Vagina (tissue), 2 donors: ENCODE measurements around the gene FOXD3. TPM values are rescaled to one million over a fixed set of nuclear protein-coding genes. Genes with fewer than 3 reads are reported as not detected.

ENCODE experiments used
- DNase-seq, 2 donors: peaks; one replicate each; pipeline ENCODE4 v3.0.0-alpha.2; 2017; ENCODE audit errors: extremely low spot score in 2 of 2
- H3K27ac ChIP-seq: fragments of 200-600 bp; sonication (generic); one replicate; pipeline ENCODE4 v1.5.1; 2019
- H3K27me3 ChIP-seq: fragments of 200-600 bp; sonication (generic); one replicate; pipeline ENCODE4 v1.5.1; 2019
- H3K36me3 ChIP-seq, 2 donors: fragments of 200-600 bp; sonication (generic); one replicate each; pipeline ENCODE4 v1.5.1; 2017 to 2019
- H3K4me1 ChIP-seq: fragments of 200-600 bp; sonication (generic); one replicate; pipeline ENCODE4 v1.5.1; 2019
- H3K4me3 ChIP-seq, 2 donors: fragments of 200-600 bp; sonication (generic); 1 replicate in 1 of 2; 2 replicates in 1 of 2; pipeline ENCODE4 v1.5.1; 2016 to 2019
- H3K9me3 ChIP-seq: fragments of 200-600 bp; sonication (generic); one replicate; pipeline ENCODE4 v1.5.1; 2019
- CTCF ChIP-seq, 3 experiments: fragments of 450-650 bp in 2 of 3; fragments of 200-600 bp in 1 of 3; sonication (generic) in 1 of 3; IDR thresholded peaks; one replicate each; pipeline ENCODE4 v1.5.1; 2017 to 2019; ENCODE audit warnings: antibody characterized with exemption in 3 of 3, mild to moderate bottlenecking in 2 of 3, moderate library complexity in 2 of 3
- POLR2A ChIP-seq, 2 donors: fragments of 450-650 bp; IDR thresholded peaks; one replicate each; pipeline ENCODE4 v1.6.1; 2017; ENCODE audit warnings: antibody characterized with exemption in 2 of 2, mild to moderate bottlenecking in 2 of 2, moderate library complexity in 2 of 2
- POLR2AphosphoS5 ChIP-seq, 2 donors: sonication (generic); formaldehyde crosslinking; IDR thresholded peaks; one replicate each; pipeline ENCODE4 v1.9.0; 2017; ENCODE audit warnings: antibody characterized with exemption in 2 of 2, mild to moderate bottlenecking in 2 of 2, low read depth in 1 of 2; ENCODE audit not compliant: insufficient read depth in 1 of 2
- intact Hi-C: fragments of 100-400 bp; cut with DNase I; formaldehyde crosslinking; loops from one replicate; pipeline ENCODE4 v1.15.1; 2023
- total RNA-seq: library from RNA; depleted of rRNA; stranded (reverse); fragments of >200 nt; gene quantifications from one replicate; pipeline ENCODE4 v1.2.3, GENCODE V29; 2016

Gene FOXD3
- total RNA-seq, 1 donor from 2014 or later = not detected

GRCh38 chr1:63325279-63325985, 3.1 kb downstream of the FOXD3 start:
- Histone ChIP-seq H3K27me3 (peaks cover 38% of the 10 kb centered on the region), H3K4me1 (peaks cover 38% of the 10 kb centered on the region), H3K36me3 (no peaks in the 10 kb centered on the region), H3K27ac (no peak overlapping the region), H3K9me3 (no peaks in the 10 kb centered on the region), H3K4me3 (no peak overlapping the region)
- no peak for DNase-seq
- intact Hi-C loops = no loop called here
- TF ChIP-seq POLR2AphosphoS5 (IDR thresholded peaks at IDR 0.05; ENCODE audit: insufficient read depth in 1 of 2, low read depth in 1 of 2) (no peak), POLR2A (IDR thresholded peaks at IDR 0.05) (no peak), CTCF (IDR thresholded peaks at IDR 0.05) (no peak)

- peaks cover 36% of the 10 kb centered on the region for H3K4me1 ChIP-seq
- TF ChIP-seq CTCF (IDR thresholded peaks at IDR 0.05) (no peak), POLR2AphosphoS5 (IDR thresholded peaks at IDR 0.05; ENCODE audit: insufficient read depth in 1 of 2, low read depth in 1 of 2) (no peak), POLR2A (IDR thresholded peaks at IDR 0.05) (no peak)
- H3K4me3 ChIP-seq = no peak overlapping the region
- H3K36me3 ChIP-seq = no peaks in the 10 kb centered on the region
- no peak for DNase-seq
- peaks cover 39% of the 10 kb centered on the region for H3K27me3 ChIP-seq
- intact Hi-C loops = no loop called here
- no peaks in the 10 kb centered on the region for H3K9me3 ChIP-seq
- H3K27ac ChIP-seq = no peak overlapping the region
Measured at GRCh38 chr1:63326106-63326472, 3.7 kb downstream of the FOXD3 start.

GRCh38 chr1:63326473-63327380, 4.4 kb downstream of the FOXD3 start:
- Histone ChIP-seq H3K9me3 (no peaks in the 10 kb centered on the region), H3K27ac (no peak overlapping the region), H3K4me1 (peaks cover 30% of the 10 kb centered on the region), H3K4me3 (no peak overlapping the region), H3K27me3 (peaks cover 34% of the 10 kb centered on the region), H3K36me3 (no peaks in the 10 kb centered on the region)
- intact Hi-C loops = no loop called here
- TF ChIP-seq POLR2A (IDR thresholded peaks at IDR 0.05) (no peak), POLR2AphosphoS5 (IDR thresholded peaks at IDR 0.05; ENCODE audit: insufficient read depth in 1 of 2, low read depth in 1 of 2) (no peak), CTCF (IDR thresholded peaks at IDR 0.05) (no peak)
- no peak for DNase-seq

GRCh38 chr1:63327417-63328054, 5.2 kb downstream of the FOXD3 start:
- Histone ChIP-seq H3K36me3 (no peaks in the 10 kb centered on the region), H3K4me3 (no peak overlapping the region), H3K27ac (no peak overlapping the region), H3K27me3 (peaks cover 29% of the 10 kb centered on the region), H3K4me1 (peaks cover 22% of the 10 kb centered on the region), H3K9me3 (no peaks in the 10 kb centered on the region)
- no peak for DNase-seq
- TF ChIP-seq POLR2AphosphoS5 (IDR thresholded peaks at IDR 0.05; ENCODE audit: insufficient read depth in 1 of 2, low read depth in 1 of 2) = no peak
- TF ChIP-seq CTCF (IDR thresholded peaks at IDR 0.05) = peak in 2 of 3 experiments; percentile 7 to 24
- intact Hi-C loops = no loop called here
